Trophoblast cell (in vitro differentiated cells and primary cell): ENCODE results near the gene CALM3.

ENCODE experiments used
- DNase-seq, 2 donors: peaks; one replicate each; pipeline ENCODE4 v3.0.0-alpha.2; 2016
- H2AFZ ChIP-seq: 2 replicates; pipeline ENCODE4 v1.6.1; 2013; ENCODE audit warnings: low read length, moderate library complexity, mild to moderate bottlenecking; ENCODE audit not compliant: insufficient read depth, poor library complexity
- H2AK5ac ChIP-seq: 2 replicates; pipeline ENCODE4 v1.6.1; 2013; ENCODE audit warnings: mild to moderate bottlenecking, low read length
- H2BK120ac ChIP-seq: 2 replicates; pipeline ENCODE4 v1.6.1; 2013; ENCODE audit warnings: low read length, mild to moderate bottlenecking, moderate library complexity; ENCODE audit not compliant: insufficient read depth, poor library complexity
- H2BK12ac ChIP-seq: 2 replicates; pipeline ENCODE4 v1.6.1; 2013; ENCODE audit warnings: mild to moderate bottlenecking, low read length, moderate library complexity
- H2BK5ac ChIP-seq: 2 replicates; pipeline ENCODE4 v1.6.1; 2013; ENCODE audit warnings: low read length, low read depth, moderate library complexity, mild to moderate bottlenecking; ENCODE audit not compliant: poor library complexity
- H3K14ac ChIP-seq: 2 replicates; pipeline ENCODE4 v1.6.1; 2013; ENCODE audit warnings: mild to moderate bottlenecking, low read length
- H3K18ac ChIP-seq: 2 replicates; pipeline ENCODE4 v1.6.1; 2013; ENCODE audit warnings: mild to moderate bottlenecking, low read length
- H3K23ac ChIP-seq: 2 replicates; pipeline ENCODE4 v1.6.1; 2013; ENCODE audit warnings: low read length
- H3K27ac ChIP-seq: 2 replicates; pipeline ENCODE4 v1.5.1; 2013; ENCODE audit warnings: low read depth, mild to moderate bottlenecking, inconsistent platforms, low read length, moderate library complexity
- H3K27me3 ChIP-seq: 2 replicates; pipeline ENCODE4 v1.6.1; 2013; ENCODE audit warnings: inconsistent platforms, mild to moderate bottlenecking, low read length, moderate library complexity; ENCODE audit not compliant: insufficient read depth
- H3K36me3 ChIP-seq, 2 experiments: 1 replicate in 1 of 2; 2 replicates in 1 of 2; pipeline ENCODE4 v1.6.1; 2013; ENCODE audit warnings: low read length in 2 of 2, mild to moderate bottlenecking in 2 of 2, moderate library complexity in 1 of 2; ENCODE audit not compliant: insufficient read depth in 2 of 2, control insufficient read depth in 1 of 2
- H3K4ac ChIP-seq: 2 replicates; pipeline ENCODE4 v1.6.1; 2013; ENCODE audit warnings: low read depth, mild to moderate bottlenecking, low read length, moderate library complexity
- H3K4me1 ChIP-seq, 2 experiments: 1 replicate in 1 of 2; 2 replicates in 1 of 2; pipeline ENCODE4 v1.6.1; 2013; ENCODE audit warnings: low read length in 2 of 2, mild to moderate bottlenecking in 2 of 2, moderate library complexity in 1 of 2; ENCODE audit not compliant: insufficient read depth in 2 of 2, control insufficient read depth in 1 of 2
- H3K4me2 ChIP-seq: 2 replicates; pipeline ENCODE4 v1.6.1; 2013; ENCODE audit warnings: inconsistent platforms, mild to moderate bottlenecking, low read length, moderate library complexity
- H3K4me3 ChIP-seq: 2 replicates; pipeline ENCODE4 v1.5.1; 2013; ENCODE audit warnings: mild to moderate bottlenecking, low read depth, low read length, inconsistent platforms
- H3K79me1 ChIP-seq: one replicate; pipeline ENCODE4 v1.6.1; 2013; ENCODE audit warnings: low read length
- H3K79me2 ChIP-seq: 2 replicates; pipeline ENCODE4 v1.6.1; 2013; ENCODE audit warnings: low read length, mild to moderate bottlenecking; ENCODE audit not compliant: control insufficient read depth, insufficient read depth, poor library complexity
- H3K9ac ChIP-seq: 2 replicates; pipeline ENCODE4 v1.6.1; 2013; ENCODE audit warnings: mild to moderate bottlenecking, low read length
- H3K9me3 ChIP-seq: 2 replicates; pipeline ENCODE4 v1.6.1; 2013; ENCODE audit warnings: low read depth, mild to moderate bottlenecking, control low read depth, inconsistent platforms, low read length; ENCODE audit not compliant: insufficient read depth
- H4K12ac ChIP-seq: 2 replicates; pipeline ENCODE4 v1.6.1; 2013; ENCODE audit warnings: low read depth, mild to moderate bottlenecking, low read length, moderate library complexity
- H4K8ac ChIP-seq: 2 replicates; pipeline ENCODE4 v1.6.1; 2013; ENCODE audit warnings: low read depth, mild to moderate bottlenecking, low read length, moderate library complexity
- H4K91ac ChIP-seq: one replicate; pipeline ENCODE4 v1.6.1; 2013; ENCODE audit warnings: low read depth, mild to moderate bottlenecking, low read length, moderate library complexity
- WGBS: extraction: QIAGEN DNeasy Blood & Tissue Kit; methylation state at CpG from one replicate; pipeline ENCODE4 v1.1.7; 2013; ENCODE audit warnings: missing lambda C conversion rate; ENCODE audit not compliant: insufficient read length, insufficient coverage; ENCODE audit errors: extremely low coverage; 5-methylcytosine and 5-hydroxymethylcytosine counted together

Gene CALM3

DNA sequence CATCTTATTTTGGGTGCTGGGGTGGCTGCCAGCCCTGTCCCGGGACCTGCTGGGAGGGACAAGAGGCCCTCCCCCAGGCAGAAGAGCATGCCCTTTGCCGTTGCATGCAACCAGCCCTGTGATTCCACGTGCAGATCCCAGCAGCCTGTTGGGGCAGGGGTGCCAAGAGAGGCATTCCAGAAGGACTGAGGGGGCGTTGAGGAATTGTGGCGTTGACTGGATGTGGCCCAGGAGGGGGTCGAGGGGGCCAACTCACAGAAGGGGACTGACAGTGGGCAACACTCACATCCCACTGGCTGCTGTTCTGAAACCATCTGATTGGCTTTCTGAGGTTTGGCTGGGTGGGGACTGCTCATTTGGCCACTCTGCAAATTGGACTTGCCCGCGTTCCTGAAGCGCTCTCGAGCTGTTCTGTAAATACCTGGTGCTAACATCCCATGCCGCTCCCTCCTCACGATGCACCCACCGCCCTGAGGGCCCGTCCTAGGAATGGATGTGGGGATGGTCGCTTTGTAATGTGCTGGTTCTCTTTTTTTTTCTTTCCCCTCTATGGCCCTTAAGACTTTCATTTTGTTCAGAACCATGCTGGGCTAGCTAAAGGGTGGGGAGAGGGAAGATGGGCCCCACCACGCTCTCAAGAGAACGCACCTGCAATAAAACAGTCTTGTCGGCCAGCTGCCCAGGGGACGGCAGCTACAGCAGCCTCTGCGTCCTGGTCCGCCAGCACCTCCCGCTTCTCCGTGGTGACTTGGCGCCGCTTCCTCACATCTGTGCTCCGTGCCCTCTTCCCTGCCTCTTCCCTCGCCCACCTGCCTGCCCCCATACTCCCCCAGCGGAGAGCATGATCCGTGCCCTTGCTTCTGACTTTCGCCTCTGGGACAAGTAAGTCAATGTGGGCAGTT is 8.6 kb downstream of the CALM3 start:
- no peaks in the 10 kb centered on the region for H3K27me3 ChIP-seq
- H3K18ac ChIP-seq = no peak overlapping the region
- H2BK5ac ChIP-seq = no peak overlapping the region
- H3K36me3 ChIP-seq = peaks cover 59% of the 10 kb centered on the region in 2 experiments
- H3K27ac ChIP-seq = no peak overlapping the region
- H3K4me2 ChIP-seq = no peak overlapping the region
- no peak for DNase-seq
- no peaks in the 10 kb centered on the region for H3K4me1 ChIP-seq
- H3K9me3 ChIP-seq = no peaks in the 10 kb centered on the region
- no peak overlapping the region for H2BK12ac ChIP-seq
- no peak overlapping the region for H4K91ac ChIP-seq
- no peak overlapping the region for H4K12ac ChIP-seq
- WGBS = no CpG with 5 or more reads among the region's 30 CpGs
- no peak overlapping the region for H3K9ac ChIP-seq
- H3K14ac ChIP-seq = no peak overlapping the region
- no peak overlapping the region for H3K4ac ChIP-seq
- no peak overlapping the region for H2BK120ac ChIP-seq
- H2AK5ac ChIP-seq = no peak overlapping the region
- no peak overlapping the region for H3K4me3 ChIP-seq
- H3K23ac ChIP-seq = no peak overlapping the region
- H3K79me2 ChIP-seq = no peaks in the 10 kb centered on the region
- H2AFZ ChIP-seq = no peak overlapping the region
- H4K8ac ChIP-seq = no peak overlapping the region
- H3K79me1 ChIP-seq = no peaks in the 10 kb centered on the region

DNA sequence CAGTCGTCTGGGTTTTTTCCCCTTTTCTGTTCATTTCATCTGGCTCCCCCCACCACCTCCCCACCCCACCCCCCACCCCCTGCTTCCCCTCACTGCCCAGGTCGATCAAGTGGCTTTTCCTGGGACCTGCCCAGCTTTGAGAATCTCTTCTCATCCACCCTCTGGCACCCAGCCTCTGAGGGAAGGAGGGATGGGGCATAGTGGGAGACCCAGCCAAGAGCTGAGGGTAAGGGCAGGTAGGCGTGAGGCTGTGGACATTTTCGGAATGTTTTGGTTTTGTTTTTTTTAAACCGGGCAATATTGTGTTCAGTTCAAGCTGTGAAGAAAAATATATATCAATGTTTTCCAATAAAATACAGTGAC is 9.3 kb downstream of the CALM3 start:
- H3K27me3 ChIP-seq = no peaks in the 10 kb centered on the region
- no peak overlapping the region for H3K4me3 ChIP-seq
- H3K79me1 ChIP-seq = no peaks in the 10 kb centered on the region
- no peak overlapping the region for H2AK5ac ChIP-seq
- H3K9ac ChIP-seq = no peak overlapping the region
- H3K4me1 ChIP-seq = no peaks in the 10 kb centered on the region
- H2BK12ac ChIP-seq = no peak overlapping the region
- no peaks in the 10 kb centered on the region for H3K9me3 ChIP-seq
- H2BK5ac ChIP-seq = no peak overlapping the region
- no peak overlapping the region for H4K12ac ChIP-seq
- H3K4ac ChIP-seq = no peak overlapping the region
- no CpG with 5 or more reads among the region's 5 CpGs for WGBS
- no peak overlapping the region for H2BK120ac ChIP-seq
- no peak overlapping the region for H3K14ac ChIP-seq
- H3K18ac ChIP-seq = no peak overlapping the region
- DNase-seq = no peak
- no peak overlapping the region for H3K27ac ChIP-seq
- H3K79me2 ChIP-seq = no peaks in the 10 kb centered on the region
- no peak overlapping the region for H3K4me2 ChIP-seq
- peaks cover 53 to 57% of the 10 kb centered on the region in 2 experiments for H3K36me3 ChIP-seq
- H3K23ac ChIP-seq = no peak overlapping the region
- no peak overlapping the region for H2AFZ ChIP-seq
- no peak overlapping the region for H4K8ac ChIP-seq
- H4K91ac ChIP-seq = no peak overlapping the region

DNA sequence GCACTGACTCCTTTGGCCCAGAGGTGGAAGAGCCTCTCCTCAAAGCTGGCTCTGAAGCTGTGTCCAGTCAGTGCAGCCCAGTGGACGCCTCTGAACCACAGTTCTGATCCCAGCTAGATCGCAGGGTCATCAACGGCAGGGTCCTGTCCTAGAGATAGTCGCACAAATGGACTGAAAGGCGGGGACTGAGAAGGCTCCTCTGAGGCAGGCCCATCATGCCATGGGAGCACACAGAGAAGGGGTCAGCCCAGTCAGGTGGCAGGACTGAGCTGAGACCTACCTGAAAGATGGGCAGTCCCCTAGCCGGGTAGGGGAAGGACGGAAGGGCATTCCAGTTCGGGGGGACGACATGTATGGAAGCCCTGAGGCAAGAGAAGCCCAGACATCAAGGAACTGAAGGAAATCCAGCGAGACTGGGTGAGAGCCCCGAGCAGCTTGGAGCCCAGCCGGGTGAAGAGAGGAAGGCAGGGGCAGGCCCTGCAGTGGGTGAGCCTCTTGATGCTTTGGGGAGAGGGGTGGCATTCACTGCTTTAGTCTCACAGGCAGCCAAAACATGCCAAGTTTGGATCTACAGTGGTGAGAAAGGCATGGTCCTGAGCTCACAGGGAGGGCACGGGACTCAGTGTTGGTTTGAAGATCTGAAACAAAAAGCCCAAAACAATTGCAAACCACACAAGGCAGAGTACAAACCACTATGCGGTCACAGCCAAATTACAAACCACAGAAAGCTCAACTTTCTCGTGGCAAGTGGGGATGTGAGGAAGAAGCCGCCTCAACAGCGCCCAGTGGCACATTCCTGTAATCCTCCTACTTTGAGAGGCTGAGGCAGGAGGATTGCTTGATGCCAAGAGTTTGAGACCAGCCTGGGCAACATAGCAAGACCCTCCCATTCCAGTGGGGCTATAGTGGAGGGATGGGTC is 10.0 kb downstream of the CALM3 start:
- WGBS = no CpG with 5 or more reads among the region's 17 CpGs
- Histone ChIP-seq H3K4me2 (no peak overlapping the region), H2BK120ac (no peak overlapping the region), H3K4me3 (no peak overlapping the region), H3K4ac (no peak overlapping the region), H3K14ac (no peak overlapping the region), H3K18ac (no peak overlapping the region), H3K27ac (no peak overlapping the region), H3K9ac (no peak overlapping the region), H3K79me1 (no peaks in the 10 kb centered on the region), H3K9me3 (no peaks in the 10 kb centered on the region), H3K27me3 (no peaks in the 10 kb centered on the region), H4K8ac (no peak overlapping the region), H3K4me1 (no peaks in the 10 kb centered on the region), H4K91ac (no peak overlapping the region), H3K79me2 (no peaks in the 10 kb centered on the region), H2BK5ac (no peak overlapping the region), H2AK5ac (no peak overlapping the region), H3K36me3 (peaks cover 46 to 49% of the 10 kb centered on the region in 2 experiments), H3K23ac (no peak overlapping the region), H4K12ac (no peak overlapping the region), H2AFZ (no peak overlapping the region), H2BK12ac (no peak overlapping the region)
- DNase-seq = no peak

DNA sequence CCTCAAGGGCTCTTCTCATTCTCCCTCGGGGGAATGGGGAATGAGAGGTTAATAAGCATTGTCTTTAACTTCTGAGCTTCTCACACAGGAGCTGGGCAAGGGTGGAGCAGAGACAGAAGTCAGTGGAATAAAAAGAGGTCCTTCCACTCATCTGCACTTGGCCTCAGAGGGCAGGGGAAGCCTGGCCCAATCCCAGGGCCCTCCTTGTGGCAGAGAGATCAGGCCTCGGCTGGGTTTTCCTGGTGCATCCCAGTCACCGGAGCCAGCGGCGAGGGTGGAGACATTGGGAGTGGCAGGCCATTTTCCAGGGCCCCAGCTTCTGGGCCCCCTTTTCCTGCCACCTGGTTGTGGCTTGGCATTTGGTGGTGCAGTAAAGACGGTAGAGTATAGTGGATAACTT is 10.6 kb downstream of the CALM3 start:
- WGBS = no CpG with 5 or more reads among the region's 6 CpGs
- Histone ChIP-seq H3K9ac (no peak overlapping the region), H3K79me2 (no peaks in the 10 kb centered on the region), H3K23ac (no peak overlapping the region), H3K4me3 (no peak overlapping the region), H2AK5ac (no peak overlapping the region), H3K27ac (no peak overlapping the region), H3K9me3 (no peaks in the 10 kb centered on the region), H2BK120ac (no peak overlapping the region), H2AFZ (no peak overlapping the region), H3K27me3 (no peaks in the 10 kb centered on the region), H2BK5ac (no peak overlapping the region), H3K4ac (no peak overlapping the region), H2BK12ac (no peak overlapping the region), H3K4me2 (no peak overlapping the region), H3K36me3 (peaks cover 42 to 43% of the 10 kb centered on the region in 2 experiments), H3K14ac (no peak overlapping the region), H3K4me1 (no peaks in the 10 kb centered on the region), H3K18ac (no peak overlapping the region), H3K79me1 (no peaks in the 10 kb centered on the region), H4K8ac (no peak overlapping the region), H4K91ac (no peak overlapping the region), H4K12ac (no peak overlapping the region)
- no peak for DNase-seq
